ENCODE measurements around the gene RNF20.

The RNF20 gene

GRCh38 chr9:101486693-101487442 lies 46.8 kb upstream of the RNF20 start:
- no peak overlapping the region for H2AFZ ChIP-seq (ENCODE audit: low read length)
- H3K36me3 ChIP-seq (ENCODE audit: insufficient read depth, low read length) = no peaks in the 10 kb centered on the region
- H4K20me1 ChIP-seq (ENCODE audit: insufficient read depth, low read length, poor library complexity, severe bottlenecking) = no peaks in the 10 kb centered on the region
- H3K9me3 ChIP-seq (ENCODE audit: insufficient read depth, low read depth, low read length) = no peaks in the 10 kb centered on the region
- no peaks in the 10 kb centered on the region for H3F3A ChIP-seq (ENCODE audit: low read depth)
- H3K9me2 ChIP-seq (replicated peaks; ENCODE audit: low read depth, low read length) = no peaks in the 10 kb centered on the region
- no peaks in the 10 kb centered on the region for H3K27me3 ChIP-seq (ENCODE audit: insufficient read depth, low read length, poor library complexity, severe bottlenecking)
- no peaks in the 10 kb centered on the region for H3K79me2 ChIP-seq (ENCODE audit: insufficient read depth, low read length)
- H3K4me1 ChIP-seq (ENCODE audit: insufficient read depth, low read length, poor library complexity, severe bottlenecking) = no peaks in the 10 kb centered on the region
- H3K4me2 ChIP-seq (ENCODE audit: low read depth, low read length, poor library complexity, severe bottlenecking) = no peak overlapping the region
- no peak overlapping the region for H3K9ac ChIP-seq (ENCODE audit: low read depth, low read length, poor library complexity, severe bottlenecking)
- no peak overlapping the region for H3K4me3 ChIP-seq (ENCODE audit: low read length, poor library complexity, severe bottlenecking)
- TF ChIP-seq EZH2phosphoT487 (IDR thresholded peaks at IDR 0.05; ENCODE audit: borderline replicate concordance) = no peak
- no peak for TF ChIP-seq CTCF (conservative IDR thresholded peaks at IDR 0.05; ENCODE audit: low read length)

GRCh38 chr9:101487443-101487840 lies 46.2 kb upstream of the RNF20 start:
- Histone ChIP-seq H3K9me2 (replicated peaks; ENCODE audit: low read depth, low read length) (no peaks in the 10 kb centered on the region), H3K9me3 (ENCODE audit: insufficient read depth, low read depth, low read length) (no peaks in the 10 kb centered on the region), H3K4me3 (ENCODE audit: low read length, poor library complexity, severe bottlenecking) (no peak overlapping the region), H3K27me3 (ENCODE audit: insufficient read depth, low read length, poor library complexity, severe bottlenecking) (no peaks in the 10 kb centered on the region), H3K36me3 (ENCODE audit: insufficient read depth, low read length) (no peaks in the 10 kb centered on the region), H3K9ac (ENCODE audit: low read depth, low read length, poor library complexity, severe bottlenecking) (no peak overlapping the region), H3K4me2 (ENCODE audit: low read depth, low read length, poor library complexity, severe bottlenecking) (no peak overlapping the region), H3F3A (ENCODE audit: low read depth) (no peaks in the 10 kb centered on the region), H4K20me1 (ENCODE audit: insufficient read depth, low read length, poor library complexity, severe bottlenecking) (no peaks in the 10 kb centered on the region), H2AFZ (ENCODE audit: low read length) (no peak overlapping the region), H3K79me2 (ENCODE audit: insufficient read depth, low read length) (no peaks in the 10 kb centered on the region), H3K4me1 (ENCODE audit: insufficient read depth, low read length, poor library complexity, severe bottlenecking) (no peaks in the 10 kb centered on the region)
- TF ChIP-seq CTCF (conservative IDR thresholded peaks at IDR 0.05; ENCODE audit: low read length) = no peak

GRCh38 chr9:101495810-101496209 lies 37.8 kb upstream of the RNF20 start:
- Histone ChIP-seq H3K9me3 (ENCODE audit: insufficient read depth, low read depth, low read length) (no peaks in the 10 kb centered on the region), H3K27me3 (ENCODE audit: insufficient read depth, low read length, poor library complexity, severe bottlenecking) (no peaks in the 10 kb centered on the region), H3K4me3 (ENCODE audit: low read length, poor library complexity, severe bottlenecking) (no peak overlapping the region), H3K9me2 (replicated peaks; ENCODE audit: low read depth, low read length) (no peaks in the 10 kb centered on the region), H3K79me2 (ENCODE audit: insufficient read depth, low read length) (no peaks in the 10 kb centered on the region), H3K4me1 (ENCODE audit: insufficient read depth, low read length, poor library complexity, severe bottlenecking) (no peaks in the 10 kb centered on the region), H3F3A (ENCODE audit: low read depth) (no peaks in the 10 kb centered on the region), H3K9ac (ENCODE audit: low read depth, low read length, poor library complexity, severe bottlenecking) (no peak overlapping the region), H3K4me2 (ENCODE audit: low read depth, low read length, poor library complexity, severe bottlenecking) (no peak overlapping the region), H3K36me3 (ENCODE audit: insufficient read depth, low read length) (no peaks in the 10 kb centered on the region), H2AFZ (ENCODE audit: low read length) (peak overlapping the region; percentile 35; the same call in 1 of the 2 replicates), H4K20me1 (ENCODE audit: insufficient read depth, low read length, poor library complexity, severe bottlenecking) (no peaks in the 10 kb centered on the region)
- TF ChIP-seq CTCF (conservative IDR thresholded peaks at IDR 0.05; ENCODE audit: low read length) = no peak
- no peak for TF ChIP-seq EZH2phosphoT487 (IDR thresholded peaks at IDR 0.05; ENCODE audit: borderline replicate concordance)
